ENCODE results near the gene LSM7. TPM values are rescaled to one million over a fixed set of nuclear protein-coding genes. Genes with fewer than 3 reads are reported as not detected.

Gene LSM7
- total RNA-seq, 2 experiments from 2014 or later, result 154 to 162 TPM

DNA sequence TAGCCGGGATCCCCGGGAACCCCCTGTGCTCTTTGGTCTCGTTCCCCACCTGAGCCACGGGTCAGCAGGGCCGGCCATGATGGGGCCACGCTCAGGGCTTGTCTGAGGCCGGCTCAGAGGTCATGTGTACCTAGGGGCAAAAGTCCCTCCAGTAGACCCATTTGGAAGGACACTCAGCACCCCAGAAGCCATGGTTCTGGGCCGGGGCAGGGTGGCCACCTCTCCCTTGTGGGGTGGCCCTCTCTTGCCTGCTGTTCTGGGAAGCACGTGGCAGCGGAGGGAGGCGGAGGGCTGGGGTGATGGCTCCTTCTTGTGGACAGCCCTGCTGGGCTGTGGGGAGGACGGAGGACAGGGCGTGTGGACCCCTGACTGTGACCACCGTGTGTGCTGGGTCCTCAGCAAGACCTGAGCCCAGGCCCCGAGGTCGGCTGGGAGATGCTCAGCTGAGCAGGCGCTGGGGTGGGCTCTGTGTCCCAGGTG is 40.0 kb downstream of the LSM7 start:
- H3K27ac Mint-ChIP-seq, result no peak overlapping the region
- H3K4me1 Mint-ChIP-seq (ENCODE audit: low read depth), result peaks cover 10% of the 10 kb centered on the region
- TF ChIP-seq, protein P1, sequence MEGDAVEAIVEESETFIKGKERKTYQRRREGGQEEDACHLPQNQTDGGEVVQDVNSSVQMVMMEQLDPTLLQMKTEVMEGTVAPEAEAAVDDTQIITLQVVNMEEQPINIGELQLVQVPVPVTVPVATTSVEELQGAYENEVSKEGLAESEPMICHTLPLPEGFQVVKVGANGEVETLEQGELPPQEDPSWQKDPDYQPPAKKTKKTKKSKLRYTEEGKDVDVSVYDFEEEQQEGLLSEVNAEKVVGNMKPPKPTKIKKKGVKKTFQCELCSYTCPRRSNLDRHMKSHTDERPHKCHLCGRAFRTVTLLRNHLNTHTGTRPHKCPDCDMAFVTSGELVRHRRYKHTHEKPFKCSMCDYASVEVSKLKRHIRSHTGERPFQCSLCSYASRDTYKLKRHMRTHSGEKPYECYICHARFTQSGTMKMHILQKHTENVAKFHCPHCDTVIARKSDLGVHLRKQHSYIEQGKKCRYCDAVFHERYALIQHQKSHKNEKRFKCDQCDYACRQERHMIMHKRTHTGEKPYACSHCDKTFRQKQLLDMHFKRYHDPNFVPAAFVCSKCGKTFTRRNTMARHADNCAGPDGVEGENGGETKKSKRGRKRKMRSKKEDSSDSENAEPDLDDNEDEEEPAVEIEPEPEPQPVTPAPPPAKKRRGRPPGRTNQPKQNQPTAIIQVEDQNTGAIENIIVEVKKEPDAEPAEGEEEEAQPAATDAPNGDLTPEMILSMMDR (IDR thresholded peaks at IDR 0.05), result no peak
- ChIA-PET POLR2A (interaction anchor here (1.0 to 1.7 kb wide), 5 partner anchors 11 to 46 kb away, joined by 3 to 4 read pairs (median 4); partner anchors contain the start of gene LSM7), CTCF (interaction anchor here (0.6 to 1.4 kb wide), 6 partner anchors 13 to 132 kb away, joined by 3 to 7 read pairs (median 3); no protein-coding TSS in a partner anchor)
- ATAC-seq (no peak), DNase-seq (no peak)
- no peaks in the 10 kb centered on the region for H3K9me3 Mint-ChIP-seq
- intact Hi-C loops (cut with micrococcal nuclease), result no loop called here
- H3K4me3 Mint-ChIP-seq, result peak overlapping the region; percentile 72
- H3K27me3 Mint-ChIP-seq, result peaks cover 13% of the 10 kb centered on the region
- H3K36me3 Mint-ChIP-seq (ENCODE audit: low read depth), result no peaks in the 10 kb centered on the region

DNA sequence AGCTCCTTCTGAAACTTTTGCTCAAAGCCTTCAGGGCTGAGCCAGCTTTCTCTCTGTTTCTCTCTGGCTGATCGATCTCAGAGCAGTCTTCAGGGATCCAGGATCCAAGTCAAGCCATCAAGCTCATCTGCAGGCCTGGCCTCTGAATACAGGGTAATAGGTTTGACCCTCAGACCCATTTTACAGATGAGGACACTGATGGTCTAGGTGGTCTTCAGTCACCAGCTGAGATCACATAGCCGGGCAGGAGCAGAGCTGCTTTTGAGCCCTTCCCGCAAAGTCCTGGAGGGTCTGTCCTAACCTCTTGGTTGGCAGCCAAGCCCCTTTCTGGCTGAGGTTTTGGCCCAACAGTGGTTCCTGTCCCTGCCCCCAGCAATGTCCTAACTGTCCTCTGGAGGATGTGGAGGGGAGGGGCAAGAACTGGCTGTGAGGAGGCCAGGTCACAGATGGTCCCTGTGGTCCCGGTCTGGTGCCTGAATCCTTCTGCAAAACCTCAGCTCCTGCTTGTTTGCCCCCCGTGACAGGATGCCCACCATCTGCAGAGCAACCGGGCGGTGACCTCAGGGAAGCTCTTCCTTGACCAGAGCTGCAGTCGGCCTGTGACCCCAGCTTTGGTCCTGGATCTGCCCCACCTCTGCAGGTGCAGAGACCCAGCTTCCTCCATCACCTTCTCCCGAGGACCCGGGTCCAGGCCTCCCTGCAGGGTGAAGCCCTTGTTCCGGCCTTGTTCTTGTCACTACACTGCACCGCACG is 40.6 kb downstream of the LSM7 start:
- POLR2A ChIA-PET, result interaction anchor here (1.0 to 1.7 kb wide), 6 partner anchors 11 to 40 kb away, joined by 3 to 4 read pairs (median 4); partner anchors contain the start of gene LSM7
- H3K27ac Mint-ChIP-seq, result no peak overlapping the region
- no peaks in the 10 kb centered on the region for H3K36me3 Mint-ChIP-seq (ENCODE audit: low read depth)
- intact Hi-C loops (cut with micrococcal nuclease), result no loop called here
- CTCF ChIA-PET, result interaction anchor here (1.3 to 1.4 kb wide), 3 partner anchors 14 to 21 kb away, joined by 4 to 7 read pairs (median 6); no protein-coding TSS in a partner anchor
- ATAC-seq (no peak), DNase-seq (no peak)
- H3K4me3 Mint-ChIP-seq, result no peak overlapping the region
- H3K9me3 Mint-ChIP-seq, result no peaks in the 10 kb centered on the region
- peaks cover 13% of the 10 kb centered on the region for H3K27me3 Mint-ChIP-seq
- TF ChIP-seq, protein P1 (IDR thresholded peaks at IDR 0.05), result no peak
- H3K4me1 Mint-ChIP-seq (ENCODE audit: low read depth), result peaks cover 13% of the 10 kb centered on the region

DNA sequence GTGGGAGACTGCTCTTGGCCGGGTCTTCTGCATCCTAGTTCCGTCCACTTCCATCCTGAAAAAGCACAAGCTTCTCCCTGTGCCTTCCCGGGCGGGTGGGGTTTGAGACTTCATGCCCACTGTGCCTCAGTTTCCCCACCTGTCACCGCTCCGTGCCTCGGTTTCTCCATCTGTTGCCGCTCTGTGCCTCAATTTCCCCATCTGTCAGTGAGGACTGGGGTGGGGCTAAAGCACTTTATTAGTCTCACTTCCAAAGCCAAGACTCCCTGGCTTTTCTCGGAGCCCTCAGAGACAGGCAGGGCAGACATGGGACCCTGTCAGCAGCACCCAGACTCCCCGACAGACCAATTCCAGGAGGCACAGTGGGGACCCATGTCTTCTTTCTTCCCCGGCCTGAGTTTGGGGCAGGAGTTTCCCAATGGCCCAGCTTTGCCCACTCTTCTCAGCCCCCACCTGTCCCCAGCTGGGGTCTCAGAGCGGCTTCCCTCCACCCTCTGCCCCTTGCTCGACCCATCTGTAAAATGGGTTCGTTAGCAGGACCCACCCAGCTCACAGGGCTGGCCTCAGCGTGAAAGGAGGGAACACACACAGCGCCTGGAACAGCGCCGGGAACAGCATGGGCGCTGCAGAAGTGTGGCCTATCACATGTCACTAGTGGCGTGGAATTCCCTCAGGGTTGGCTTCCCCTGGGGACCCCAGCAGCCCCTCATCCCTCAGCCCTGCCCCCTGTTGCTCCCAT is 41.8 kb downstream of the LSM7 start:
- peaks cover 24% of the 10 kb centered on the region for H3K4me1 Mint-ChIP-seq (ENCODE audit: low read depth)
- ATAC-seq (no peak), DNase-seq (no peak)
- ChIA-PET POLR2A (interaction anchor here (0.6 to 1.1 kb wide), 2 partner anchors 28 to 496 kb away, joined by 3 read pairs; no protein-coding TSS in a partner anchor), CTCF (interaction anchor here (1.4 kb wide), 1 partner anchor 13 kb away, joined by 6 read pairs; no protein-coding TSS in a partner anchor)
- no peaks in the 10 kb centered on the region for H3K9me3 Mint-ChIP-seq
- no peak overlapping the region for H3K27ac Mint-ChIP-seq
- no peak overlapping the region for H3K4me3 Mint-ChIP-seq
- H3K27me3 Mint-ChIP-seq, result peaks cover 13% of the 10 kb centered on the region
- intact Hi-C loops (cut with micrococcal nuclease), result no loop called here
- TF ChIP-seq, protein P1 (IDR thresholded peaks at IDR 0.05), result no peak
- H3K36me3 Mint-ChIP-seq (ENCODE audit: low read depth), result no peaks in the 10 kb centered on the region

DNA sequence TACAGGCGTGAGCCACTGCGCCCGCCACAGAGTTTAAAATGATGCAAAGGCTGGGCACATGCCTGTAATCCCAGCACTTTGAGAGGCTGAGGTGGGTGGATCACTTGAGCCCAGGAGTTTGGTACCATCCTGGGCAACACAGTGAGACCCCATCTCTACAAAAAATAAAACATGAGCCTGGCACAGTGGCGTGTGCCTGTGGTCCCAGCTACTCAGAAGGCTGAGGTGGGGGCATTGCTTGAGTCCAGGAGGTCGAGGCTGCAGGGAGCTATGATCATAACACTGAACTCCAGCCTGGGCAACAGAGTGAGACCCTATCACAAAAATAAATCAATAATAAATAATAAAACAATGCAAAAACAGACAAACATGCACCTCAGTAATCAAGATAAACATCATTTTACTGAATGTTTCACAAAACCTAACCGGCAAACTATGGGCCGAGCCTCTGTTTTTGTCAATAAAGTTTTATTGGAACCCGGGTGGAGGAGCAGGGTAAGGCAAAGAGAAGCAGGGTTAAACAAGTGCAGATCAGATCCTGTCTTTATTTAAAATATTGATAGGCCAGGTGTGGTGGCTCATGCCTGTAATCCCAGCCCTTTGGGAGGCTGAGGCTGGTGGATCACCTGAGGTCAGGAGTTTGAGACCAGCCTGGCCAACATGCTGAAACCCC is 44.4 kb downstream of the LSM7 start:
- no peak for DNase-seq
- intact Hi-C loops (cut with micrococcal nuclease), result no loop called here
- no peak for ATAC-seq
- POLR2A ChIA-PET, result interaction anchor here (0.6 to 1.8 kb wide), 4 partner anchors 10 to 1076 kb away, joined by 3 to 6 read pairs (median 3); no protein-coding TSS in a partner anchor
- no peak overlapping the region for H3K4me3 Mint-ChIP-seq
- TF ChIP-seq, protein P1 (IDR thresholded peaks at IDR 0.05), result no peak
- no peaks in the 10 kb centered on the region for H3K36me3 Mint-ChIP-seq (ENCODE audit: low read depth)
- peaks cover 18% of the 10 kb centered on the region for H3K4me1 Mint-ChIP-seq (ENCODE audit: low read depth)
- H3K27me3 Mint-ChIP-seq, result peaks cover 3% of the 10 kb centered on the region
- no peak overlapping the region for H3K27ac Mint-ChIP-seq
- CTCF ChIA-PET, result interaction anchor here (1.8 kb wide), 1 partner anchor 10 kb away, joined by 6 read pairs; no protein-coding TSS in a partner anchor
- no peaks in the 10 kb centered on the region for H3K9me3 Mint-ChIP-seq

Measured in activated CD8-positive, alpha-beta T cell treated with anti-CD3 and anti-CD28 coated beads for 36 hours (primary cell).